SH-SY5Y (cell line): ENCODE data around the gene GNL2.

Source experiments
- GATA2 ChIP-seq: IDR thresholded peaks from 2 replicates; pipeline ENCODE4 v1.6.1; 2011; ENCODE audit warnings: mild to moderate bottlenecking, low read depth, low read length
- GATA3 ChIP-seq: IDR thresholded peaks from 2 replicates; pipeline ENCODE4 v1.6.1; 2011; ENCODE audit warnings: low read depth, mild to moderate bottlenecking, low read length, moderate library complexity

GRCh38 chr1:37545019-37545418 lies 50.7 kb downstream of the GNL2 start:
- TF ChIP-seq GATA2: no peak
- TF ChIP-seq GATA3: no peak
